C4-2B (cell line): ENCODE results near the gene RAB12.
A peak's percentile ranks its signal among the peaks of the same experiment; 100 is the strongest.

Experiments
- H3K27ac ChIP-seq: fragments of 450-650 bp; 2 replicates; pipeline ENCODE4 v1.5.1; 2017
- ZFX ChIP-seq: fragments of 450-650 bp; IDR thresholded peaks from 2 replicates; pipeline ENCODE4 v1.6.1; 2017
- TF ChIP-seq, protein P1 (sequence below): fragments of 450-650 bp; conservative IDR thresholded peaks from 2 replicates; pipeline ENCODE4 v1.5.1; 2017; ENCODE audit warnings: mild to moderate bottlenecking

Gene RAB12

DNA sequence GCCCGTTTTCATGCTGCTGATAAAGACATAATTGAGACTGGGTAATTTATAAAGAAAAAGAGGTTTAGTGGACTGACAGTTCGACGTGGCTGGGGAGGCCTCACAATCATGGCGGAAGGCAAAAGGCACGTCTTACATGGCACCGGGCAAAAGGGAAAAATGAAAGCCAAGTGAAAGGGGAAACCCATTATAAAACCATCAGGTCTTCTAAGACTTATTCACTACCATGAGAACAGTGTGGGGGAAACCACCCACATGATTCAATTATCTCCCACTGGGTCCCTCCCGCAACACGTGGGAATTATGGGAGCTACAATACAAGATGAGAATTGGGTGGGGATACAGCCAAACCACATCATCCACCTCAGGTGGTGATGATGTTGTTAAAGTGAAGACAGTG is 3.3 kb upstream of the RAB12 start:
- no peak overlapping the region for H3K27ac ChIP-seq
- TF ChIP-seq, protein P1, sequence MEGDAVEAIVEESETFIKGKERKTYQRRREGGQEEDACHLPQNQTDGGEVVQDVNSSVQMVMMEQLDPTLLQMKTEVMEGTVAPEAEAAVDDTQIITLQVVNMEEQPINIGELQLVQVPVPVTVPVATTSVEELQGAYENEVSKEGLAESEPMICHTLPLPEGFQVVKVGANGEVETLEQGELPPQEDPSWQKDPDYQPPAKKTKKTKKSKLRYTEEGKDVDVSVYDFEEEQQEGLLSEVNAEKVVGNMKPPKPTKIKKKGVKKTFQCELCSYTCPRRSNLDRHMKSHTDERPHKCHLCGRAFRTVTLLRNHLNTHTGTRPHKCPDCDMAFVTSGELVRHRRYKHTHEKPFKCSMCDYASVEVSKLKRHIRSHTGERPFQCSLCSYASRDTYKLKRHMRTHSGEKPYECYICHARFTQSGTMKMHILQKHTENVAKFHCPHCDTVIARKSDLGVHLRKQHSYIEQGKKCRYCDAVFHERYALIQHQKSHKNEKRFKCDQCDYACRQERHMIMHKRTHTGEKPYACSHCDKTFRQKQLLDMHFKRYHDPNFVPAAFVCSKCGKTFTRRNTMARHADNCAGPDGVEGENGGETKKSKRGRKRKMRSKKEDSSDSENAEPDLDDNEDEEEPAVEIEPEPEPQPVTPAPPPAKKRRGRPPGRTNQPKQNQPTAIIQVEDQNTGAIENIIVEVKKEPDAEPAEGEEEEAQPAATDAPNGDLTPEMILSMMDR = no peak
- no peak for TF ChIP-seq ZFX

DNA sequence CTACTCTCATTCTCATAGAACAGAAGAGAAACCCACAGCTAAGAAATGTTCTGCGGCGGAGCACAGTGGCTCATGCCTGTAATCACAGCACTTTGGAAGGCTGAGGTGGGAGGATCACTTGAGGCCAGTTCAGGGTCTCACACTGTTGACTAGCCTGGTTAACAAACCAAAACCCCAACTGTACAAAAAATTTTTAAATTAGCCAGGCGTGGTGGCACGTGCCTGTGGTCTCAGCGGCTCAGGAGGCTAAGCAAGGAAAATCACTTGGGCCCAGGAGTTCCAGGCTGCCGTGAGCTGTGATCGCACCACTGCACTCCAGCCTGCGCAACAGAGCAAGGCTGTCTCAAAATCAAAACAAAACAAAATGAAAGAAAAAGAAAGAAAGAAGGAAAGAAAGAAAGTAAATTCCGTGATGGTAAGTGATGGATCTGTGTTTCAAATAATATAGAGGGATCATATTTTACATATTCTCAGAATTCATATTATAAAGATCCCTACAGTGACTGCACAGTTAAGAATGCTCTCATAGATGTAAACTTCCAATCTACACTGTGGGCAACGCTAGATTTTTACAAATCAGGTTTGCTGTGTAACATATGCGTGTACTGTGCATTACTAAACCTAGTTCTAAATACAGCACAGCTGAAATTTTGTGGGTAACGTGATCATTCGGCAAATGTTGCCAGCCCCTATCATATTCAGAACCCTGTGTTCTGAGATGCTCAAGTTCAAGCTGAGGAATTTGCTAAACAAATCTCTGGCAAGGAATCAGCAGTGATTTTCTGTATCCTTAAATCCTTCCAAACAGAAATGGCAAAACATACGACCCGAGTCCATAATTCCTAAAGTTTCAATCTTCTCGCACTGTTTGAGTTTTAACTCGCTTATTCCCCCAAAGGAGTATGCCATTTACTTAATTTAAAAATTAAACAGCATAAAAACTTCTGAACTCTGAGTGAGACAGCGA is 1.2 kb upstream of the RAB12 start:
- TF ChIP-seq ZFX = no peak
- TF ChIP-seq, protein P1 = no peak
- no peak overlapping the region for H3K27ac ChIP-seq

DNA sequence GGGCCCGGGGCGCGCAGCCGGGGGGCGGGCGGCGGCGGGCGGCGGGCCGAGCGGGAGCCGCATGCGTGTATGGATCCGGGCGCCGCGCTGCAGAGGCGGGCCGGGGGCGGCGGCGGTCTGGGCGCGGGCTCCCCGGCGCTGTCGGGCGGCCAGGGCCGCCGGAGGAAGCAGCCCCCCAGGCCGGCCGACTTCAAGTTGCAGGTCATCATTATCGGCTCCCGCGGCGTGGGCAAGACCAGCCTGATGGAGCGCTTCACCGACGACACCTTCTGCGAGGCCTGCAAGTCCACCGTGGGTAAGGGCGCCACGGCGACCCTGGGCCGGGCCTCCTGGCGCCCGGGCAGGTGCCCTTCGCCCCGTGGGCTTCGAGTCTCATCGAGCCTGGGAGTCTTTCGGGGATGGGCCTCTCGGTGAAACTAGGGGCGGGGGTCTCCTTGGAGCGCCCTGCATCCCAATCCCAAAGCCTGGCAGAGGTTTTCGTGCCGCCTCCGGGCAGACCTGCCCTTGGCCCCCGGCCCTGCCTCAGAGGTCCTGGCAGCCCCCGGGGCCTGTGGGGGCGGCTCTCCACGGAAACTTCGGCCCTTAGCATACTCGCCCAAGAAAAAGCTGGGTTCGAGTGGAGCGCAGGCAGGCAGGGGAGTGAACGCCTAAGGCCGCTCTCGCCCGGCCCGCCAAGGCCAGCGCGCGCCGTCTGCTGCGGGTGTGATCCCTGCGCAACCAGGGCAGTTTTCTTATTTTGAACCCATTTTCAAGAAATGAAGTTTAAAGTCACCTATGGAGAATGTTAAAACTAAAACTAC is 622 bp downstream of the RAB12 start:
- peak overlapping the region; percentile 82 for H3K27ac ChIP-seq
- TF ChIP-seq, protein P1 = no peak
- TF ChIP-seq ZFX = peak; percentile 78

DNA sequence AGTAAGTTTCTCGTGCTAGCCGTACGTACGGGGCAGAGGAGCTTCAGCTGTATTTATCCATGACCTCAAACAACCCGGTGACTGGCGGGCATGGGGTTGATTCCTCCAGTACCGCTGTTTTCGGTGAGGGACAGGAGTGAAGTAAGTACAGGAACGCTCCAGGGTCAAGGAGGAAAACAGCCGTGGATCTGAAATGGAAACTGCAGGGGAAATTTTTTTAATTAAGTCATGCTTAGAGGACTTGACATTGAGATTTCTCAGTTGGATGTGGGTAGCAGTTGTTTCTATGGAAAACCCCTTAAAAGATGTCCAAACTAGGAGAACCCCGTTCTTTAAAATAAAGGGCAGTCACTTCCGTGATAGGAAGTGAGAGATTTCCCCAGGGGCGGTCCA is 1.2 kb downstream of the RAB12 start:
- TF ChIP-seq, protein P1 = no peak
- no peak for TF ChIP-seq ZFX
- peak overlapping the region; percentile 82 for H3K27ac ChIP-seq

DNA sequence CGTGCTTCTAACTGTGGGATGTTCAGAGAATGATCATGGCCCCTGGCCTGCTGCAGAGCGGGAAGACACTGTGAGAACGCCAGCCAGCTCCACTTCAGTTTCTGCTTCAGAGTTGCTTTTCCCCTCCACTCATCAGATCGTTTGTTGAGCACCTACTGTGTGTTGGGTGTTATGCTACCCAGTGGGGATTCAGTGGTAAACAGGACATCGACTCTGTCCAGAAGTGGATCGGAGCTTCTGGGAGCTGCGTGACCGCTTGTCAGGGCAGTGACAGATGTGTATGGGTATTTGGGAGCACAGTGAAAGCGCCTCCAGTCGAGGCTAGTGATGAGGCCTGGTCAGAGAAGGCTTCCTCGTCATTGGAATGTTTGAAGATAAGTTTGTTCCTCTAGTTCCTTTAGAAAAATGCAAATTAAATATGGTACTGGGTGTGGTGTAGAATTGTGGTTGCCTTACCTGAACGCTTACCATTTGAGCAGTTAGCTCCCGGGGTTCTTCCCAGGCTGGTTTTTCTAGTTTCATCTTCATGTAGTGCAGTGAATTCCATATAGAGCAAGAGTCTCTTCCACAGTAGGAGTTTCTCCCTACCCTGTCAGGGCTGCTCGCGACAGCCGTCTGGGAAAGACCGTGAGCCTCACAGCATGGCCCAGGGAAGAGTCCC is 2.8 kb downstream of the RAB12 start:
- no peak overlapping the region for H3K27ac ChIP-seq
- TF ChIP-seq ZFX = no peak
- TF ChIP-seq, protein P1 = no peak

DNA sequence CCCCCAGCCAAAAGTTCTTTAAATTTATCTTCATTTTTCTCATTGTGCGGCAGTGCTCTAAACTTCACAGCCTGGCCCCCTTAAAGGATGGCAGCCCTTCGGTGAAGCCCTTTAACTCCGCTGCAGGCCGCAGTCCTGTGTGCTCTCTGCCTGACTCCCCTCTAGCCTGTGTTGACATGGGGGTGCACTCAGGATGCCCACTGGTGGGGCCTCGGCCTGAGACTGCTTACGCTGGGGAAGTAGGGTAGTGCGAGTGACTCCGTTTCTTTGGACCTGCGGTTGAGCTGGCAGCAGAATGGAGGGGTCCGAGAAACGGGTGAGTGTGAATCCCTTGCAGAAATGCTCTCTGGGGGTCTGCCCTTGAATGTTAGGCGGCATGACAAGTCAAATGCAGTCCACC is 5.6 kb downstream of the RAB12 start:
- TF ChIP-seq, protein P1 = no peak
- TF ChIP-seq ZFX = no peak
- H3K27ac ChIP-seq = peak overlapping the region; percentile 48
